GM12875 (cell line): ENCODE measurements around the gene SUN2.
A peak's percentile ranks its signal among the peaks of the same experiment; 100 is the strongest.

Experiments used
- H3K4me3 ChIP-seq: one replicate; pipeline ENCODE4 v1.5.1; 2011; ENCODE audit warnings: low read depth, low read length, control low read depth
- CTCF ChIP-seq: IDR thresholded peaks from 2 replicates; pipeline ENCODE4 v1.5.1; 2011; ENCODE audit warnings: low read depth, mild to moderate bottlenecking, control low read depth, inconsistent platforms, low read length, moderate library complexity, borderline replicate concordance; ENCODE audit not compliant: insufficient read depth

The SUN2 gene

GRCh38 chr22:38760477-38761201, 4.8 kb upstream of the SUN2 start:
- no peak for TF ChIP-seq CTCF
- no peak overlapping the region for H3K4me3 ChIP-seq

DNA sequence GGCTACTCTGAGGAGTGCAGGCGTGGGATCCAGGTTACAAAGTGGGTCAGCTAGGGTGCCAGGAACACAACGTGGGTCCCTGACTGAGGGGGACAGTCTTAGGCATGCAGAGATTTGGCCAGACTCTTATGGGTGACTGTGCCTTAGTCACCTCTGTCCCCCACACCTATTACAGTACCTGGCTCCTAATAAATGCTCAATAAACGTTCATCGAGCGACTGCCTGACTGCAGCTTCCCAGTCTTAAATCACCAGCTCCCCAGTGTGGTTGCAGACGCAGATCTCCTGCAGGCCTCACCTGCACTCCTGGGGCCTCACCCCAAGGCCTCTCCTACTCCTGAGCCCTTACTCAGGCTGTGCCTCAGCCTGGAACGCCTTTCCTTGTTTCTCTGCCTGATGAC, 3.2 kb upstream of the SUN2 start:
- TF ChIP-seq CTCF, result no peak
- no peak overlapping the region for H3K4me3 ChIP-seq

GRCh38 chr22:38758276-38758945, 2.6 kb upstream of the SUN2 start:
- TF ChIP-seq CTCF, result no peak
- no peak overlapping the region for H3K4me3 ChIP-seq

DNA sequence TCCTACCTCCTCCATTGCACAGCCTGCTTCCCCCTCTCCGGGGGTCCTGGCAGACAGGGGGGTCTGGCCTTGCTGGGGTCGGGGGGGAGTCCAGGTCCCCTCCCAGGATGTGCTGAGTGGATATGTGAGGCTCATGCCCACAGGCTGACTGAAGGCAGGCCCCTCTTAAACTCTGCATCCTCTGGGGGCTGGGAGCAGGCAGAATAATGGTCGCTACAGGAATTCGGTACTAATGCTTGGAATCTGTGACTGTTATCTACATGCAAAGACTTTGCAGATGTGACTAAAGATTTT, 1.6 kb upstream of the SUN2 start:
- no peak for TF ChIP-seq CTCF
- H3K4me3 ChIP-seq, result peak overlapping the region; percentile 78

- TF ChIP-seq CTCF, result no peak
- peak overlapping the region; percentile 78 for H3K4me3 ChIP-seq
These were observed 1.1 kb upstream of the SUN2 start for GRCh38 chr22:38756711-38757463.

GRCh38 chr22:38755155-38755910, 465 bp downstream of the SUN2 start:
- peak overlapping the region; percentile 78 for H3K4me3 ChIP-seq
- no peak for TF ChIP-seq CTCF

GRCh38 chr22:38754751-38755154, 1.0 kb downstream of the SUN2 start:
- no peak for TF ChIP-seq CTCF
- peak overlapping the region; percentile 78 for H3K4me3 ChIP-seq
